ENCODE results near the gene MRI1.
A peak's percentile ranks its signal among the peaks of the same experiment; 100 is the strongest.
"Not testable (repeated sequence)": the region's sequence is repeated elsewhere in the genome, so short reads cannot be mapped to it uniquely, and the experiment has no call there.

The MRI1 gene

DNA sequence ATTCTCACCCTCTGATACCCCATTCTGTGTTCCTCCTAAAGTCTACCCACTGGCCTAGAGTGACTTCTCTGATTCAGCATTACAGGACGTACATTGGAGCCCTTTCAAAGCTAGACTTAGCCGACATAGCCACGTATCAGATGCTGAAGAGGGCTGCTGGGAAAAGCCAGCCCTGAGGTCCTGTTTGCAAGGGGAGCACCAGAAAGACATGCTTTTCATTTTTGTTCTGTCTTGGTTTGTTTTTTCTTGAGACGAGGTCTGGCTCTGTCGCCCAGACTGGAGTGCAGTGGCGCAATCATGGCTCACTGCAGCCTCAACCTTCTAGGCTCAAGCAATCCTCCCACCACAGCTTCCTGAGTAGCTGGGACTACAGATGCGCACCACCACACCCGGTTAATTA, 24.7 kb downstream of the MRI1 start:
- FAIRE-seq (no peak), DNase-seq (ENCODE audit: insufficient read length, low spot score) (no peak)

DNA sequence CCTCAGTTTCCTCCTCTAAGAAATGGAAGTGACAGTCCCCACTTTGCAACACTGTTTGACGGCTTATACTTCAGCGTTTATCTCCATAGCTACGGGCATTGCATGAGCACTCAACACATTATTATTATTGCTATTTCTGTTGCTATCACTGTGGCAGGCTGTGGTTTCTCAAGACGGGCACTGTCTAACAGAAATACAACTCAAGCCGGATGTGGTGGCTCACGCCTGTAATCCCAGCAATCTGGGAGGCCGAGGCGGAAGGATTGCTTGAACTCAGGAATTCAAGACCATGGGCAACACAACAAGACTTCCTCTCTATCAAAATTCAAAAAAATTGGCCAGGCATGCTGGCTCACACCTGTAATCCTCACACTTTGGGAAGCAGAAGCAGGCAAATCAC, 26.0 kb downstream of the MRI1 start:
- no peak for FAIRE-seq
- DNase-seq (ENCODE audit: insufficient read length, low spot score) = no peak

DNA sequence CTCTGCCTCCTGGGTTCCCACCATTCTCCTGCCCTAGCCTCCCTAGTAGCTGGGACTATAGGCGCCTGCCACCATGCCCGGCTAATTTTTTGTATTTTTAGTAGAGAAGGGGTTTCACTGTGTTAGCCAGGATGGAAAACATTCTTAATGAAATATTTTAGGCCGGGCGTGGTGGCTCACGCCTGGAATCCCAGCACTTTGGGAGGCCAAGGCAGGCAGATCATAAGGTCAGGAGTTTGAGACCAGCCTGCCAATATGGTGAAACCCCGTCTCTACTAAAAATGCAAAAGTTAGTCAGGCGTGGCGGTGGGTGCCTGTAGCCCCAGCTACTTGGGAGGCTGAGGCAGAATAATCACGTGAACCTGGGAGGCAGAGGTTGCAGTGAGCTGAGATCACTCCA, 29.0 kb downstream of the MRI1 start:
- not testable (repeated sequence) for FAIRE-seq; DNase-seq (ENCODE audit: insufficient read length, low spot score)

DNA sequence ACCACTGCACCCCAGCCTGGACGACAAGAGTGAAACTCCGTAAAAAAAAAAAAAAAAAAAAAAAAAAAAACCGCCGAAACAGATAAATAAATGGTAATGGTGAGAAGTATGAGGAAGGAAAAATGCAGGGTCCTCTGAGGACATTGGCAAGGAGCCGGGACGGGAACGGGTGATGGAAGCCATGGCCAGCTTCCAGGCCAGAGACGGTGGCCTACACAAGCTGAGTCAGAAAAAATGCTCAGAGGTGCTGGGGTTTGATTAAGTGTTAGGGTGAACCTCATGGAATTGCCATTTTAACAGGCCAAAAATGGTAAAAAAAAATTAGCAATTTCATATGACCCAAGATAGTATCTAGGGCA, 30.1 kb downstream of the MRI1 start:
- DNase-seq (ENCODE audit: insufficient read length, low spot score) = peak; percentile 30
- no peak for FAIRE-seq

DNA sequence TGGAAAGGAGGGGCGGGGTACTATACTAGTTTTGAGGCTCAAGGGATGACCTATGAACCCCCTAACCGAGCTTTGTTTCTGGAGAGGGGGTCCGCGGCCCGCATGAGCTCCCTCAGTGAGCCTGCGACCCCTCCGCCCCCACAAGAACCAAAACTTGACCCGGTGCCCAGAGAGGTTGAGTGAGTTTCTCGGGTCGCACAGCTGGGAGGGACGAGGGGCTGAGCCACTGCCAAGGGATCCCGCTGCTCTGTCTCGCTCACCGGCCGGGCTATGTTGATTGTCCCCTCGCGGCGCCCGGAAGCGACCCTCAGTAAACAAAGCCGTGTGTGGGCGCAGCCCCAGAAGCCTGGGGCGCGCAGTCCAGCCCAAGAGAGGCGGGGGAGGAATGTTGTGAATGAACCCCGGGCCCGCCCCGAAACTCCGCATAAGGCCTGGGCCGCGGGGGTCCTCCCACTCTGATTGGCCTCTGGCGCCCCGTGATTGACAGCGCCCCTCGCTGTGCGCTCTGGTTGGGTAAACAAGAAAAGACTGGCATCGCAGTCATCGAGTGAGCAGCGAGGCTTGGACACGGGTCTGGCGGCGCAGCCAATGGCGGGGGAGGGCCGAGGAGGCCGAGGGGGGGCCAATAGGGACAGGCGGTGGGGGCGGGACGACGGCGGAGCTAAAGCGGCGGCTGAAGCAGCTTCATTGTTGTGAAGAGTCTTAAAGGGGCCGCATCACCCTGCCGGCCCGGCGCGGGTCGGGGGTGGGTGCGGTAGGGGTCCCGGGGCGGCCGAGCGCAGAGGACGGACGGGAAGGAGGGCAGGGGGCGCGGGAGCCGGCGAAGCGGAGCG, 30.7 kb downstream of the MRI1 start, which contains the start of gene ZSWIM4:
Gene ZSWIM4, plus strand, starts transcription at position 687 of the 833 bp plus-strand sequence. CDS start 206 bp downstream, outside the sequence.
- peak; percentile 99 for DNase-seq (ENCODE audit: insufficient read length, low spot score)
- peak; percentile 89 for FAIRE-seq

DNA sequence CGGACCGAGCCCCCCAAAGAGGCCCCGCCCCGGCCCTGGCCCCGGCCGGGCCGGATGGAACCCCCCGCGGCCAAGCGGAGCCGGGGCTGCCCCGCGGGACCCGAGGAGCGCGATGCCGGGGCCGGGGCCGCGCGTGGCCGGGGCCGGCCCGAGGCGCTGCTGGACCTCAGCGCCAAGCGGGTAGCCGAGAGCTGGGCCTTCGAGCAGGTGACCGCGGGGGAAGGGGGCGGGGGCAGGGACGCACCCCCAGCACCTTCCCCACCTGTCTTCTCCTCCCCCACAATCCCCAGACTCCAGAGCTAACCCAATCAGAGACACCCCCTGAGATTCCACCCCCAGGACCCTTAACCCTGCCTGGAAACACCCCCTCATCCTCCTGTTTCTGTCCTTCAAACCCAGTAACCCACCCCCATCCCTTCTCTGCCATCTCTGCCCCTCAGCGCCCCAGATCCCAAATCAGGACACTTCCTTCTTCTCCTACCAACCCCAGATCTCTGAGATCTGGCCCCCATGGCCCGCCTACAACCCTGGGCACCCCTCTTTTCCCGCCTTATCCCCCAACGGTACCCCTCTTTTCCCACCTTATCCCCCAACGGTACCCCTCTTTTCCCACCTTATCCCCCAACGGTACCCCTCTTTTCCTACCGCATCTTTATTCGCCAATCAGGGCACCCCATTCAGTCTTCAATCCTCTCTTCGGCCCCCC, 31.4 kb downstream of the MRI1 start:
- no peak for FAIRE-seq

DNA sequence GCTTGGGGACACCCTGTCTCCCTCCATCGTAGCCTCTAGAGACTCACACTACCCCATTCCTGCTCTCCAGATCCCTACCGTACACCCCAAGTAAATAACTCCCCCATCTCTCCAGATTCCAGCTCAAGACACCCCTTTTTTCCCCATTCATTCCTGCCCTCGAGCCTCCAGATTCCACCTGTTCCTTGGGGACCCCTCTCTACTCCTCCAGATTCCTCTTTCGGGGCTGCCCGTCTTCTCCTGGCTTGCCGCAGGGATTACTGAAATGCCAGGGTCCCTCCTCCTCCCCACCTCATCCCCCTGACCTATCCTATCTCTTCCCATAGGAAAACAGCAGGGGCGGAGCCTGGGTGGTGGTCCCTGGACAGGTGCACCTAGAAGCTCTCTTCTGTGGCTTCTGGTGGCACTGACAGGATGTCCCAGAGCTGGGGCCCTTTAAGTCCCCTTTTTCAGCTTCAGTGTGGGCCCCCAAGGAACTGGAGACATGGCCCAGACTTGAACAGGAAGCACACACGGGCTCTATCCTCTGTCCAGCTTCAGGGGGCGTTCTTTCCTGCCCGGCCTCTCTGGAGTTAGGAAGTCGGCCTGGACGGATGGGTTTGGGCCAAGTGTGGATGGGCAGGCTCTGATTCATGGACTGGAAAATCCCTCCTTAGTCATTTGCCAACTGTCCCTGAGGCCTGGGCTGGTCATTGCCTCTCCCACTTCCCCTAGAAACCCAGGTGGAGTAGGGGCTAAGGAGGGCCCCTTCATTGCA, 32.2 kb downstream of the MRI1 start:
- peak; percentile 52 for FAIRE-seq
- peak; percentile 88 for DNase-seq (ENCODE audit: insufficient read length, low spot score)

More for the DNA sequence above, 31.4 kb downstream of the MRI1 start:
- DNase-seq (ENCODE audit: insufficient read length, low spot score) = no peak

DNA sequence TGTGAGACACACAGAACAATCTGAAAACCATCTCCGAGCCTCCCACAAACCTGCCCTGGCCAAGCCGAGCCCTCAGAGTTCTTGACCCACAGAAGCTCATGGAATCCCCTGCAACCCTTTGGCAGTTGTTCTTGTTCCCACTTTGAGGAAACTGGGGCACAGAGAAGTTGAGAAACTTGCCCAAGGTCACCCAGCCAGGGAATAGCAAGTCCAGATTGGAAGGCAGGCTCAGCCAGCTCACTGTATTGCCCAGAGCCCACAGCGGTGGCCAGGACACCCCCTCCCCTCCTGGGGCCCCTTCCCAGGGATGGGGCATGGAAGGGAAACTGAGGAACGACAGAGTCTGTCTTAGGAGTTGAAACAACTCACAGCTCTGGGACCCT, 32.7 kb downstream of the MRI1 start:
- FAIRE-seq (no peak), DNase-seq (ENCODE audit: insufficient read length, low spot score) (no peak)

DNA sequence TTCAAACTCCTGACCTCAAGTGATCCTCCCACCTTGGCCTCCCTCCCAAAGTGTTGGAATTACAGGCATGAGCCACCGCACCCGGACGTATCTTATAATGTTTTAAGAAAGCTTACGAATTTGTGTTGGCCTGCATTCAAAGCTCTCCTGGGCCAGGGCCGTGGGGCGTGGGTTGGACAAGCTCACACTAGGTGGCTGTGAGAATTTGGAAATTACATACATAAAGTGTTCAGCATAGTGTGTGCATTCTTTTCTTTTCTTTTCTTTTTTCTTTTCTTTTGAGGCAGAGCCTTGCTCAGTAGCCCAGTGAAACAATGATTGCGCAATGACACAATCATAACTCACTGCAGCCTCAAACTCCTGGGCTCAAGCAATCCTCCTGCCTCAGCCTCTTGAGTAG, 33.5 kb downstream of the MRI1 start:
- FAIRE-seq = no peak
- no peak for DNase-seq (ENCODE audit: insufficient read length, low spot score)

DNA sequence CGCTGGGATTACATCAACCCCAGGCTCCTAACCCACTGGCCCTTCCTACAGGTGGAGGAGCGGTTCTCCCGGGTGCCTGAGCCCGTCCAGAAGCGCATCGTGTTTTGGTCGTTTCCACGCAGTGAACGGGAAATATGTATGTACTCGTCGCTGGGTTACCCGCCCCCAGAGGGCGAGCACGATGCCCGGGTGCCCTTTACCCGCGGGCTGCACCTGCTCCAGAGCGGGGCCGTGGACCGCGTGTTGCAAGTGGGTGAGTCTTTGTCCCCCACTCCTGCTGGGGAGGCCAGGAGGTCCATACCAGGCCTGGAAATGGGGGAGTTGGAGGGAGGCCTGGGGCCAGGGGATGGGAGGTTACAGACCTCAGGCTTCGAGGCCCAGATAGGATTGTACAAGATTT, 35.3 kb downstream of the MRI1 start:
- FAIRE-seq (no peak), DNase-seq (ENCODE audit: insufficient read length, low spot score) (no peak)

DNA sequence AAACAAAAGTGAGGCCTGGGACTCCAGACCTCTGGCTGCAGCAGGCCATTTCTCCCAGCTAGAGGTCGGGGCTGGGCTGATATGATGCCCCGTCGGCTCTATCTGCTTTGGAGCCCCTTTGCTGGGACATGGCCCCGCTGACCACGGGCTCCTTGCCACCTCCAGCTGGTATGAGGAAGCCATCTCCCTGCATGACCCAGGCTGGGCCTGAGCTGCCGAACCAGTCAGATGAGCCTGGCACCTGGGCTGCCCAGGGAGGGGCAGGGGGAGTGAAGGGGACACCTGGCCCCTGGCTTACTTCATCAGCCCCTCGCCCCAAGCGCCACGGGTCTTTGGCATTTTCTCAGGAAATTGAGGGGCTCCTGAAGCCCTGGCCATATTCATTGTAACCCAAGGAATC, 38.7 kb downstream of the MRI1 start:
- FAIRE-seq = no peak
- DNase-seq (ENCODE audit: insufficient read length, low spot score) = no peak

DNA sequence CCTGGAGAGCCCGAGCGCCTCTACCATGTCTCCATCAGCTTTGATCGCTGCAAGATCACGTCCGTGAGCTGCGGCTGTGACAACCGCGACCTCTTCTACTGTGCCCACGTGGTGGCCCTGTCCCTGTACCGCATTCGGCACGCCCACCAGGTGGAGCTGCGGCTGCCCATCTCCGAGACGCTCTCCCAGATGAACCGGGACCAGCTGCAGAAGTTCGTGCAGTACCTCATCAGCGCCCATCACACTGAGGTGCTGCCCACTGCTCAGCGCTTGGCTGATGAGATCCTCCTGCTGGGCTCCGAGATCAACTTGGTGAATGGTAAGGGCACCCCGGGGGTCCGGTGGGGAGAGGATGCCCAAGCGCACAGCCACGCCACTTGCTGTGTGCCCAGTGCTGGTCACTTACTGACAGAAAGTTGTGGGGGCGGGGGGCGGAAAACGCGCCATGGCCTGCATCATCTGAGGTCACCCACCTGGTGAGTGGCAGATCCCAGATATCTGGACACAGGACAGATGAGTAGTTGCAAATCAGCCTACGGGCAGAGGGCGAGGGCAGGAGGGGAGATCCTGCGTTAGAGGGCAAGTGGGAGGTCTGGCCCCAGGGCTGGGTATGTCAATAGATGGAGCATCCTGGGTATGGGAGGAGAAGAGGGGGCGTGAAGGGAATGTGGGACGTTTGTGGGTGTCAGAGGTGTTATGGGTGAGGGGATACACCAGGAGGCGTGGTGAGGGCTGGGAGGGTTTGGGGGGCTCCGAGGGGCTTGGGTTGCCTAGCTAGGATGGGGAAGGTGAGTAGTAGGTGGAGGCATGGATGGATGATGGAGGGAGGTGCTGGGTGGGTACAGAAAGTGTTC, 40.7 kb downstream of the MRI1 start:
- FAIRE-seq (no peak), DNase-seq (ENCODE audit: insufficient read length, low spot score) (no peak)

DNA sequence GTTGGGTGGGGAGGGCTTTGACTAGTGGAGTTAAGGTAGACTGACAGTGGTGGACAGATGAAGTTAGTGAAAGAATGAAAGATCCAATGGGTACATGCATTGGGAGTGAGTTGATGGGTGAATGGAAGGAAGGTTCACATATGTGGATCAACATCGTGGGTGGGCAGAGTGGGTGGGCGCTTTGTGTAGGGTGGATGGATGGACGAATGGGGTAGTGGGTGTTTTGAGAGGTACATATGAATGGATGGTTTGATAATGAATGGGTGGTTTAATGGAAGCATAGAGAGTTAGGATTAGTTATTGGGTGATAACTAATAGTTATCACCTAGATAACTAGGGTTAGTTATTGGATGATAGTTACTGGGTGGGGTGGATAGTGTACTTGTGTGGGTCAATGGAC, 42.4 kb downstream of the MRI1 start:
- FAIRE-seq (no peak), DNase-seq (ENCODE audit: insufficient read length, low spot score) (no peak)

DNA sequence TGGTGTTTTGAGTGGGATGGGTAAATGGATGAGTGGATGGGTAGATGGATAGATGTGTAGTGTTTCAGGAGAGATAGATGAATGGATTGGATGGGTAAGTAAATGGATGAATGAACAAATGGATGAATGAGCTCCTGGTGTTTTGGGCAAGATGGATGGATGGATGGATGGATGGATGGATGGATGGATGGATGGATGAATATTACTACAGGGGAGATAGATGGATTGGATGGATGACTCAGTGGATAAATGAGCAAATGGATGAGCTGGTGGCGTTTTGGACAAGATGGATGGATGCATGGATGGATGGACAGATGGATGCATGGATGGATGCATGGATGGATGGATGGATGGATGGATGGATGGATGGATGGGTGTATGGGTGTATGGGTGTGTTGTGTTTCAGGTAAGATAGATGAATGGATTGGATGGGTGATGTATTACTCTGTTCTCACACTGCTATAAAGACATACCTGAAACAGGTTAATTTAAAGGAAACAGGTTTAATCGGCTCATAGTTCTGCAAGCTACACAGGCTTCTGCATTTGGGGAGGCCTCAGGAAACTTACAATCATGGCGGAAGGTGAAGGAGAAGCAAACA, 43.2 kb downstream of the MRI1 start:
- peak; percentile 78 for FAIRE-seq

DNA sequence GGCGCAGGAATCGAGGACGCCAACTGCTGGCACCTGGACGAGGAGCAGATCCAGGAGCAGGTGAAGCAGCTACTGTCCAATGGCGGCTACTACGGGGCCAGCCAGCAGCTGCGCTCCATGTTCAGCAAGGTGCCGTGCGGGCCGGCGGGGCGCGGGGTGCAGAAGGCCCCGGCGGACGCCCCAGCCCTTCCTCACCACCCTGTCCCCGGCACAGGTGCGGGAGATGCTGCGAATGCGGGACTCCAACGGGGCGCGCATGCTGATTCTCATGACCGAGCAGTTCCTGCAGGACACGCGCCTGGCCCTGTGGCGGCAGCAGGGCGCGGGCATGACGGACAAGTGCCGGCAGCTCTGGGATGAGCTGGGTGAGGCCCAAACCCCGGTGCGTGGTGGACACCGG, 44.5 kb downstream of the MRI1 start:
- DNase-seq (ENCODE audit: insufficient read length, low spot score) = no peak
- FAIRE-seq = no peak

More for the DNA sequence above, 43.2 kb downstream of the MRI1 start:
- DNase-seq (ENCODE audit: insufficient read length, low spot score) = no peak

DNA sequence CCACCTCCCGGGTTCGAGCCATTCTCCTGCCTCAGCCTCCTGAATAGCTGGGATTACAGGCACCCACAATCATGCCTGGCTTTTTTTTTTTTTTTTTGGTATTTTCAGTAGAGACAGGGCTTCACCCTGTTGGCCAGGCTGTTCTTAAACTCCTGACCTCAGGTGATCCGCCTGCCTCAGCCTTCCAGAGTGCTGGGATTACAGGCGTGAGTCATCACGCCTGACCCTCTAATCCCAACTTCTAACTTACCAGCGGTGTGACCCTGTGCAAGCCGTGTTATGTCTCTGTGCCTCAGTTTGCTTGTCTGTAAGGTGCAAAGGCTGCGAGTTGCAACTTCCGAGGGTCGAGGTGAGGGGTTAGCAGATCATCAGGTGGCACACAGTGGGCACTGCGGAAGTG, 48.2 kb downstream of the MRI1 start:
- DNase-seq (ENCODE audit: insufficient read length, low spot score) (no peak), FAIRE-seq (peak; percentile 13)

DNA sequence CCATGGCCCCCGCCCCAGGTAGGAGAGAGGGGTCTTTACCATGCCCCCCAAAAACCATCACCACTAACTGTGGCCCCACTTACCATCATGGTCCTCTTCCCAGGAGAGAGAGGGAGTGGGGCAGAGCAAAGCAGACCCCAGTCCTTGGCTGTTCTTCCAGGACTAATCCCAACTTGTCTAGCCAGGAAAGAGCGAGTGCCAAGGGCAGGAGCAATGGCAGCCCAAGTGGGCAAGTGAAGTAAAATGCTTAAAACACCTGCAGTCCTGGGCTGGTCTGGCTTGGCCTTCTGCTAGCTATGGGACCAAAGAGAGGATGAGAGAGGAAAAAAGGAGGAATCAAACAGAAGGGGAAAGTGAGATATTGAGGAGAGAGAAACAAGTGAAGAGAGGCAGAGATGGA, 48.8 kb downstream of the MRI1 start:
- DNase-seq (ENCODE audit: insufficient read length, low spot score) (no peak), FAIRE-seq (no peak)

DNA sequence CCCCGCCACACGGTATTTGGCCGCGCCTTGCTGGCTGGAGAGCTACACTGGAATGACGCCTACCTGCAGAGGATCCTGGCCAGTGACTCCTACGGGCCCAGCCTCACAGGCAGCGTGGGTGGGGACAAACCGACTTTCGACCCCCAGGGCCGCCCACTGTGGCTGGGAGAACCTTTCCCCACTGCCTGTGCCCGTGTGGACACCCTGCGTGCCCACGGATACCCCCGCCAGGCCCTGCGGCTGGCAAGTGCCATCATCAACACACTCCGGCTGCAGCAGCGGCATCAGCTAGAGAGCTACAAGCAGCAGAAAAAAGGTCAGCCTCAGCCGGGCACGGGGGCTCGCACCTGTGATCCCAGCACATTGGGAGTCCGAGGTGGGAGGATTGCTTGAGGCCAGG, 50.2 kb downstream of the MRI1 start:
- FAIRE-seq (no peak), DNase-seq (ENCODE audit: insufficient read length, low spot score) (no peak)

DNA sequence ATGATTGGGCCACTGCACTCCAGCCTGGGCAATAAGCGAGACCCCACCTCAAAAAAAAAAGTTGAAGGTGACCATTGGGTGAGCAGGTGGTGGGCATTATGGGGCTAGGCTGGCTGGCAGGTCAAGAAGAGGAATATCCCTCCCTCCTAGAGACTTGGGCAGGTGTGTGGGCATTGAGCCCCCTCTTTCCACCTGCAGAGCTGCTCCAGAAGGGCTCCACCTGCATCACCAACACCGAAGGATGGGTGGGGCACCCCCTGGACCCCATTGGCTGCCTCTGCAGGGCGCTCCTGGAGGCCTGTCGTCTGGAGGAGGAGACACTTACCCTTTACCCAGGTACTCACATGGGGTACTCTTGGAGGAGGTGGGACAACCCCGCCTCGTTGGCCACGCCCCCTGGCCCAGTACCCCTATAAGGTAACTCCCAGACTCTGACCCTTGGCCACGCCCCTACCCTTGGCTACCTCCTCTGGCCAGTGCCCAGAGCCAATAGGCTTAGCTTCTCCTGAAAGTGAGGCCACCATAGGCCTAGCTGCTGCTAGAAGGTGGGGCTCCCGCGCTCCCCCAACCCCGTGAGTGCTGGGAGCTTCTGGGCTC, 52.8 kb downstream of the MRI1 start:
- no peak for FAIRE-seq
- no peak for DNase-seq (ENCODE audit: insufficient read length, low spot score)
